ENCODE results near the gene TRDMT1. TPM values are rescaled to one million over a fixed set of nuclear protein-coding genes. Genes with fewer than 3 reads are reported as not detected.

The TRDMT1 gene
- total RNA-seq, 1 donor: 6.0 TPM

DNA sequence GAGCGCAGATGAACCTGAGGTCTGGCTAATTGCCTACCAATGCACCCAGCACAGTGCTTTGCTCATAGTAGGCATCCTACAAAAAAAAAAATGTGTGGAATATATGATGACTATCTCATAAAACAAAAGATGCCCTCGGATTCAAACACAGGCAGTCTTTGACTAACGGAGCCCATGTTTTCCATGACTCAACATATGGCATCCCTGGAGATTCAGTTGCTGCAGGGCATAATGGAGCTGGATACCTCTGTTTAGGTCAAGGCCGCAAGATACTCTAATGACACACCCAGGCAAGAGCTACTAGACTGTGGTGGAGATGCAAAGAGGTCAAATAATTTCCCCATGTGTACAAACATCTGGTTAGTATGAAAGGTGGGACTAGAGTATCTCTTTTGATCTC lies 88.1 kb downstream of the TRDMT1 start:
- TF ChIP-seq, protein P1, sequence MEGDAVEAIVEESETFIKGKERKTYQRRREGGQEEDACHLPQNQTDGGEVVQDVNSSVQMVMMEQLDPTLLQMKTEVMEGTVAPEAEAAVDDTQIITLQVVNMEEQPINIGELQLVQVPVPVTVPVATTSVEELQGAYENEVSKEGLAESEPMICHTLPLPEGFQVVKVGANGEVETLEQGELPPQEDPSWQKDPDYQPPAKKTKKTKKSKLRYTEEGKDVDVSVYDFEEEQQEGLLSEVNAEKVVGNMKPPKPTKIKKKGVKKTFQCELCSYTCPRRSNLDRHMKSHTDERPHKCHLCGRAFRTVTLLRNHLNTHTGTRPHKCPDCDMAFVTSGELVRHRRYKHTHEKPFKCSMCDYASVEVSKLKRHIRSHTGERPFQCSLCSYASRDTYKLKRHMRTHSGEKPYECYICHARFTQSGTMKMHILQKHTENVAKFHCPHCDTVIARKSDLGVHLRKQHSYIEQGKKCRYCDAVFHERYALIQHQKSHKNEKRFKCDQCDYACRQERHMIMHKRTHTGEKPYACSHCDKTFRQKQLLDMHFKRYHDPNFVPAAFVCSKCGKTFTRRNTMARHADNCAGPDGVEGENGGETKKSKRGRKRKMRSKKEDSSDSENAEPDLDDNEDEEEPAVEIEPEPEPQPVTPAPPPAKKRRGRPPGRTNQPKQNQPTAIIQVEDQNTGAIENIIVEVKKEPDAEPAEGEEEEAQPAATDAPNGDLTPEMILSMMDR (IDR thresholded peaks at IDR 0.05; ENCODE audit: insufficient read depth, low read depth, low read length): no peak
- no peak for DNase-seq (ENCODE audit: low read depth)
- H3K4me3 ChIP-seq (ENCODE audit: low read depth, low read length): no peak overlapping the region

DNA sequence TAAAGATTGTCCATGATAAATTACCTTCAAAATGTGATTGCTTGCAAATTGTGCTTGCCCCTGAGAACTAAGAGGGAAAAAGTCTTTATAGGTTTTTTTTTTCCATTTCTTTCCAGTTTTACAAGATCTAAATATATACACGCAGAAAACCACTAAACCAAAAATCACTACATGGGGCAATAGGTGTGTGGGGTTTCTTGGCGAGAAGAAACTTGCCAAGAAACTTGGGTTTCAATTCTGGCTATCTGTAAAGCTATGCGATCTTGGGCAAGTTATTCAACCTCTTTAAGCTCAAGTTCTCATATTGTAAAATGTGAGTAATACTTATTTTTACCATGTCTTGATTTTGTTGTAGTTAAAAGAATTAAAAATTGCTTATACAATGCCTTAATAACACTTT lies 88.9 kb downstream of the TRDMT1 start:
- no peak for DNase-seq (ENCODE audit: low read depth)
- TF ChIP-seq, protein P1 (IDR thresholded peaks at IDR 0.05; ENCODE audit: insufficient read depth, low read depth, low read length): no peak
- H3K4me3 ChIP-seq (ENCODE audit: low read depth, low read length): no peak overlapping the region

DNA sequence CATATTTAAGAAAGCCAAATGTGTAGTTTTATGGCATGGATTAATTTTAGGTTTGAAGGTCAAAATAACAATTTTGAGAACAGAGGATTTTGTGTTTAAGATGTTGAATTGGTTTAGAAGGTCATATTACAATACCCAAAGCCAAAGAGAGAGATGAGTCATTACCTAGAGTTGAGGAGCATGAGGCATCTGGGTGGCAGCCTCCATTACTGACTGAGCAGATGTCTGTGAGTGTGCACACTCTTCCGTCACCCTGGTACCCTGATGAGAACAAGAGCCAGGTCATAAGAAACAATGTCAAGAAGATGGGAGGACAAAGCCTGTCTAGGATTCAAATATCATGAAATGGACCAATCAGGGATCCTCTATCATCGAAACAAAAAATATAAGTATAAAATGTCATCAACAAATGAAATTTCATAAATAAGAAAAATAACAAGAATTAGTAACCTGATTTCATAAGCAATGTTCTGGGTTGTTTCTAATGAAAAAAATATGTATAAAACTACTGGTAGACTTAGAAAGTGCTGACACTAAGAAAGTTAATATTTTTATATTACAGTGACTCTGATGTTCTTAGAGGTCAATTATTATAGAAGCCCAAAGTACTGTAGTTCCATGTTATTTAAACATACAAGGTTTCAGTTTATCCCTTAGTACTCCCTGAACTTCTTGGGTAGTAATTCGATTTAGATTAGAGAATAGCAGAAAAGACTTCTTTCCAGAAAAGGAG lies 91.8 kb downstream of the TRDMT1 start:
- no peak overlapping the region for H3K4me3 ChIP-seq (ENCODE audit: low read depth, low read length)
- peak; percentile 41 for DNase-seq (ENCODE audit: low read depth)
- TF ChIP-seq, protein P1 (IDR thresholded peaks at IDR 0.05; ENCODE audit: insufficient read depth, low read depth, low read length): no peak

DNA sequence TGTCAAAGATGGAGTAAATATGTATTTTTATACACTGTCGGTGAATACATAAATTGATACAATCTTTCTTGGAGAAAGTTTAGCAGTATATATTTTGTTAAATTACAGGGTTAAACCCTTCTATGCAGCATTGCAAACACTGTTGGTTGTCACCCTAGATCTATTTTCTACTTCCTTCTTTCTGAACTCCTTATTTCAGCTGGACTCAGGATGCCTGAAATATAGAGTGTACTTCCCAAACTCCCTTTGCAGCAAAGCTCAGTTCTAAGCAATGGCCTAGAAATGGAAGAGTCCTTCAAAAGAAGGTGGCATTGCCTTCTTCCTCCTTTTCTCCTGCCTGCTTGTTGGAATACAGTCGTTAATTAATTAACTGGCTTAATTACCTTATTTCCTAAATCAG lies 92.4 kb downstream of the TRDMT1 start:
- TF ChIP-seq, protein P1 (IDR thresholded peaks at IDR 0.05; ENCODE audit: insufficient read depth, low read depth, low read length): no peak
- no peak overlapping the region for H3K4me3 ChIP-seq (ENCODE audit: low read depth, low read length)

DNA sequence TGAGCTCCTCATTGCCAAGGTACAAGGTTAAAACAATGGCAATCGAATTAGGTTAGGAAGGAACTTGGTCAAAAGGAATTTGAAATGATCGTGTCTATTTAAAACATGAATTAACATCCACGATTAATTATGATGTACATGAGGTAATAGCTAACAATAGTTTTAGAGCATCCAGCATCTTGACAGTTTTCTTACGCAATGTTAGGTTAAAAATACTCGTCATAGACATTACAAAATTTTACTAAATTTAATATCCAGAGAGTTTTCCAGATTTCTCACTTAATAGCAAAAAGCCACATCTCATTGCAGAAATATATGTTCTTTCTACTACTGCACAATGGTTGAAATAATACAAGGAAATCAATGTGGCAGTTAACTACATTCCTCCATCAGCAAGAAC lies 94.5 kb downstream of the TRDMT1 start:
- no peak overlapping the region for H3K4me3 ChIP-seq (ENCODE audit: low read depth, low read length)
- no peak for DNase-seq (ENCODE audit: low read depth)
- TF ChIP-seq, protein P1 (IDR thresholded peaks at IDR 0.05; ENCODE audit: insufficient read depth, low read depth, low read length): no peak

More for the DNA sequence above, 92.4 kb downstream of the TRDMT1 start:
- no peak for DNase-seq (ENCODE audit: low read depth)

DNA sequence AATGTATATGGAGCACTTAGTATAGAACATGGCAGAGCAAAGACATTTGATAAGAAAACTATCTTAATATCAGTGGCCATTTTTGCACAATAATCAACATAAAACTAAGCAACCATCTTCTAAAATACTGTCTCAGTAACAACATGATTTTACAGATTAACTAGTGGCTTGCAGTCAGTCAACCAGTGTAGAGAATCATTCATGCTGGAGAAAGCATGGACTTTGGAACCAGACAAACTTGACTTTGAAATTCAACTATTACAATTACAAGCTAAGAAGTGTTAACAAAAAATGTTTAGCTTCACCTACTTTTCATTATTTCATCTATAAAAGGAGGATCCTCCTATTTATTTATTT lies 99.6 kb downstream of the TRDMT1 start:
- DNase-seq (ENCODE audit: low read depth): no peak
- TF ChIP-seq, protein P1 (IDR thresholded peaks at IDR 0.05; ENCODE audit: insufficient read depth, low read depth, low read length): no peak
- no peak overlapping the region for H3K4me3 ChIP-seq (ENCODE audit: low read depth, low read length)
